Right ventricle myocardium inferior (tissue), 1 donor: ENCODE results near the gene NINL. TPM values are rescaled to one million over a fixed set of nuclear protein-coding genes. Genes with fewer than 3 reads are reported as not detected.
"Not testable (repeated sequence)": the region's sequence is repeated elsewhere in the genome, so short reads cannot be mapped to it uniquely, and the experiment has no call there.

ENCODE experiments used
- ATAC-seq: fragments of 200-7000 bp; cut with Tn5 transposase; one replicate; pipeline ENCODE4 v1.9.1; 2020; ENCODE audit warnings: mild to moderate bottlenecking, moderate library complexity
- DNase-seq: peaks from one replicate; pipeline ENCODE4 v3.0.0; 2021; ENCODE audit errors: missing footprints
- intact Hi-C: fragments of 100-400 bp; cut with DNase I; formaldehyde crosslinking; loops from one replicate; pipeline ENCODE4 v1.11.0; 2022
- total RNA-seq: library from RNA; stranded (reverse); fragmentation: NEBNext Ultra II Directional; extraction: Animal tissue kit (Norgen Biotek cat#: 25700); gene quantifications from one replicate; pipeline ENCODE4 v1.2.1, GENCODE V29; 2021
- donor health status: DM: no; HTN: yes; CAD: no; lungs with severe emphysema.

The NINL gene
- total RNA-seq, 1 donor from 2014 or later: 7.8 TPM

DNA sequence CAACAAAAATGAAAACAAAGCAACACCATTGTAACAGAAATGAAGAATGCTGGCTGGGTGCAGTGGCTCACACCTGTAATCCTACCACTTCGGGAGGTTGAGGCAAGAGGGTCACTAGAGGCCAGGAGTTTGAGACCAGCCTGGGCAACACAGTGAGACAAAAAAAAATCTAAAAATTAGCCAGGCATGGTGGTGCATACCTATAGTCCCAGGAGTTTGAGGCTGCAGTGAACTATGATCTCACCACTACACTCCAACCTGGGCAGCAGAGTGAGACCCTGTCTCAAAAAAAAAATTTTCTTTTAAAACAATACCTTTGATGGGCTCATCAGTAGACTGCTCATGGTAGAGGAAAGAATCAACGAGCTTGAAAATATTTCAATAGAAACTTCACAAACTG lies 18.5 kb downstream of the NINL start:
- ATAC-seq: no peak
- intact Hi-C loops: no loop called here
- DNase-seq: no peak

GRCh38 chr20:25565578-25566157 lies 19.7 kb downstream of the NINL start:
- DNase-seq: no peak
- ATAC-seq: no peak
- intact Hi-C loops: no loop called here

DNA sequence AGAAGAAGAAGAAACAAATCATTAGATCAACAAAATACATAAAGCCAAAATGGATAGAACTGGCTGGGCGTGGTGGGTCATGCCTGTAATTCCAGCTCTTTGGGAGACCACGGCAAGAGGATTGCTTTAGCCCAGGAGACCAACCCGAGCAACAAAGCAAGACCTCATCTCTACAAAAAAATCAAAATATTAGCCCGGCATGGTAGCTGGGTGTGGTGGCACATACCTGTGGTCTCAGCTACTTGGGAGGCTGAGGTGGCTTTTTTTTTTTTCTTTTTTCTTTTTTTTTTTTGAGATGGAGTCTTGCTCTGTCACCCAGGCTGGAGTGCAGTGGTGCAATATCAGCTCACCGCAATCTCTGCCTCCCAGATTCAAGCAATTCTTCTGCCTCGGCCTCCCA lies 21.5 kb downstream of the NINL start:
- DNase-seq (no peak), ATAC-seq (no peak)
- intact Hi-C loops: no loop called here

DNA sequence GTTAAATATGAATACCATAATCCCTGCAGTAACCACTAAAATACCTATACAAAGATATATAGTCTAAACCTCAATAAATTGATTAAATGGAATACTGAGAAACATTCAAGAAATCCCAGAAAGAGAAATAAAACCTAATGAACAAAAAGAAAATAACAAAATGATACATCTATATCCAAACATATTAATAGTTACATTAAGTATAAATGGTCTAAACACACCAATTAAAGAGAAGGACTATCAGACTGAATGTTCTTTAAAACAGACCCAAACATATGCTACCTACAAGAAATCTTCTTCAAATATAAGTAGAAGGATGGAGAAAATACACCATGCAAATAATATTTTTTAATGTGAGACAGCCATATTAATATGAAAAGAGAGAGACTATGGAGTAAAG lies 22.0 kb downstream of the NINL start:
- intact Hi-C loops: no loop called here
- ATAC-seq: no peak
- DNase-seq: no peak

DNA sequence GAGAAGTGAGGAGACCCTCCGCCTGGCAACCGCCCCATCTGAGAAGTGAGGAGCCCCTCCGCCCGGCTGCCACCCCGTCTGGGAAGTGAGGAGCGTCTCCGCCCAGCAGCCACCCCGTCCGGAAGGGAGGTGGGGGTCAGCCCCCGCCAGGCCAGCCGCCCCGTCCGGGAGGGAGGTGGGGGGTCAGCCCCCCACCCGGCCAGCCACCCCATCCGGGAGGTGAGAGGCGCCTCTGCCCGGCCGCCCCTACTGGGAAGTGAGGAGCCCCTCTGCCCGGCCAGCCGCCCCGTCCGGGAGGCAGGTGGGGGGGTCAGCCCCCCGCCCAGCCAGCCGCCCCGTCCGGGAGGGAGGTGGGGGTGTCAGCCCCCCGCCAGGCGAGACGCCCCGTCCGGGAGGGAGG lies 23.6 kb downstream of the NINL start:
- intact Hi-C loops, DNase-seq, ATAC-seq: not testable (repeated sequence)

DNA sequence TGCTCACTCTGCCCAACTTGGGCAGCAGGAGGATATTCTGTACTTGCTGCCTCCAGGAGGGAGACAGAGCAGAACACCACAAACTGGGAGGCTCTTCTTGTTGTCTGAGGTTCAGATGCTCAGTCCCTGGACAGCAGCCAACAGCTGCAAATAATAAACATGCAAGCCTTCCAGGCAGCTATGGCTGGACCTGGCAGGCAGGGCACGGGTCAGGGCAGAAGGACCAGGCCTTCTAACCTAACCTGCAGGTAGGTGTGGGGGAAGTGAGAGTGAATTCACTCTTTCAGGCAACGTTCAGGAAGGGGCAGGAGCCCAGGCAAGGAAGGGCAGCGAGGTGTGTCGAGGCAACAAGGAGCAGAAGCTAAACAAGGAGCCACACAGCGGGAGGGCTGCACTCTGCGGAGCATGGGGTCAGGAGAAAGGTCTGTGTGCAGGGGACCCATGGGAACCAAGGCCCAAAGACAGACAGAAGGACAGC lies 31.5 kb downstream of the NINL start:
- ATAC-seq: no peak
- DNase-seq: no peak
- intact Hi-C loops: no loop called here

DNA sequence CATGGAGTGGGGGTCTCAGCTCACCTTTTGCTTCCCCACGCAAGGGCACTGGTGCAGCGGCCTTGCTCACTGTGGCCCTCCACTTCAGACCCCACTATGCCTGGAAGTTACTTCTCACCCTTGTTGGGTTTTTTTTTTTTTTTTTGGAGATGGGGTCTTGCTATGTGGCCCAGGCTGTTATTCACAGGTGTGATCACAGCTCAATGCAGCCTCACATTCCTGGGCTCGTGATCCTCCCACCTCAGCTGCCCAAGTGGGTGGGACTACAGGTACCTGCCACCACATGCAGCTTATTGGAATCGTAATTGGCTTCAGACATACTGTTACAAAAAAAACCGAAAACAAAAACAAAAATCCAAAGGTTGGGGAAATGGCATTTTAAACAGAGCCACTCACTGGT lies 32.4 kb downstream of the NINL start:
- DNase-seq: no peak
- intact Hi-C loops: no loop called here
- ATAC-seq: no peak

GRCh38 chr20:25551413-25552215 lies 33.7 kb downstream of the NINL start:
- DNase-seq (no peak), ATAC-seq (no peak)
- intact Hi-C loops: no loop called here

DNA sequence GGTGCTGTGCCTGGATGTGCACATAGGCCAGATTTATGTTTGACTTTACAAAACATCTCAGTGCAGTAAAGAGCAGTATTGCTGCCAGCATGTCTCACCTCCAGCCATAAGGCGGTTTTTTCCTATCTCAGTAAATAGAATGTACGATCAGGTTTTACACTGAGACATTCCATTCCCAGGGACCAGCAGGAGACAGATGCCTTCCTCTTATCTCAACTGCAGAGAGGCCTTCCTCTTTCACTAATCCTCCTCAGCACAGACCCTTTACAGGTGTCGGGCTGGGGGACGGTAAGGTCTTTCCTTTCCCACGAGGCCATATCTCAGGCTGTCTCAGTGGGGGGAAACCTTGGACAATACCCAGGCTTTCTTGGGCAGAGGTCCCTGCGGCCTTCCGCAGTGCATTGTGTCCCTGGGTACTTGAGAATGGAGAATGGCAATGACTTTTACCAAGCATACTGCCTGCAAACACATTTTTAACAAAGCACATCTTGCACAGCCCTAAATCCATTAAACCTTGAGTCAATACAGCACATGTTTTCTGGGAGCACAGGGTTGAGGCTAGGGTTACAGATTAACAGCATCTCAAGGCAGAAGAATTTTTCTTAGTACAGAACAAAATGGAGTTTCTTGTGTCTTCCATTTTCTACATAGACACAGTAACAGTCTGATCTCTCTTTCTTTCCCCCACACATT lies 34.5 kb downstream of the NINL start:
- intact Hi-C loops, ATAC-seq, DNase-seq: not testable (repeated sequence)

GRCh38 chr20:25549843-25550477 lies 35.4 kb downstream of the NINL start:
- intact Hi-C loops: loop anchor here (10.0 kb wide), 1 partner anchor 65 kb away; no protein-coding TSS in a partner anchor
- no peak for DNase-seq

DNA sequence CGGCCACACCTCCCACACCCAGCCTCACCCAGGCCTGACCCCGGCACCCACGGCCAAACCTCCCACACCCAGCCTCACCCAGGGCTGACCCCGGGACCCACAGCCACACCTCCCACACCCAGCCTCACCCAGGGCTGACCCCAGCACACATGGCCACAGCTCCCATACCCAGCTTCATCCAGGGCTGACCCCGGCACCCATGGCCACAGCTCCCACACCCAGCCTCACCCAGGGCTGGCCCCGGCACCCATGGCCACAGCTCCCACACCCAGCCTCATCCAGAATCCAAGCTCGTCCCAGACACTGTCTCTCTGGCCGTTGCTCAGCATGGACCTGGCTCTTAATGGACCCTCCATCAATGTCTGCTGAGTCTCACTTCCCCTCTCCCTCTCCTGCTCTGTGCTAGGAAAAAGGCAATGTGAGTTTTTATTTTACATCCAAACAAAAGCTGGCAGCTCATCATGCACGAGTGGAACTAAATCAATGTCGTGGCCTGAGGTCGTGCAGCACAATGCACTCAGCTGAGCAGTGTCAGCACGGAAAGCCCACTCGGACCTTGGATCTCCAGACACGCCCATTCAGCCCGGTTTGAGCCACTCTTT lies 36.1 kb downstream of the NINL start:
- ATAC-seq: no peak
- DNase-seq: no peak
- intact Hi-C loops: loop anchor here (10.0 kb wide), 1 partner anchor 64 kb away; no protein-coding TSS in a partner anchor

More at GRCh38 chr20:25549843-25550477, 35.4 kb downstream of the NINL start:
- ATAC-seq: no peak

GRCh38 chr20:25548613-25549086 lies 36.7 kb downstream of the NINL start:
- DNase-seq: no peak
- ATAC-seq: no peak
- intact Hi-C loops: loop anchor here (10.0 kb wide), 1 partner anchor 64 kb away; no protein-coding TSS in a partner anchor

DNA sequence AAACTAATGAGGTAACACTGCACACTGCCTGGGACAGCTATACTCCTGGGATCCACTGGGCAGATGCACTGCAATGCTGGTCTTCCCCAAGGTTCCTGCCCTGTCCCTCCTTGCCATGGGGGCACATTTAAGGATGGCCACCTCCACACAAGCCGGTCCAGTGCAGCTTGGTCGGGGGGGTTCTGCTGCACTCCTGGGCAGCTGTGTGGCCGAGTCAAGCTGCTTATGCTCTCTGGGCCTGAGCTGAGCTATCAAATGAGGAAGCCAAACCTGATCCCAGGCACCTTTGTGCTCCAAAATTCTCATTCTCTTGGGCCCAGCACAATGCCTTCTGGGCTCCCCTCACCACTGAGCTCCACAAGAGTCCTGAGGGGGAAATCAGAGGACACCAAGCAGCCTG lies 37.3 kb downstream of the NINL start:
- DNase-seq: no peak
- intact Hi-C loops: loop anchor here (10.0 kb wide), 1 partner anchor 63 kb away; no protein-coding TSS in a partner anchor
- ATAC-seq: no peak

GRCh38 chr20:25547063-25547462 lies 38.3 kb downstream of the NINL start:
- ATAC-seq (no peak), DNase-seq (no peak)
- intact Hi-C loops: loop anchor here (10.0 kb wide), 1 partner anchor 62 kb away; no protein-coding TSS in a partner anchor

- ATAC-seq: no peak
- intact Hi-C loops: loop anchor here (10.0 kb wide), 1 partner anchor 61 kb away; no protein-coding TSS in a partner anchor
- no peak for DNase-seq
Observed at GRCh38 chr20:25546048-25546447, 39.3 kb downstream of the NINL start.

GRCh38 chr20:25545171-25545570 lies 40.2 kb downstream of the NINL start:
- no peak for ATAC-seq
- no peak for DNase-seq
- intact Hi-C loops: loop anchor here (10.0 kb wide), 1 partner anchor 60 kb away; no protein-coding TSS in a partner anchor

DNA sequence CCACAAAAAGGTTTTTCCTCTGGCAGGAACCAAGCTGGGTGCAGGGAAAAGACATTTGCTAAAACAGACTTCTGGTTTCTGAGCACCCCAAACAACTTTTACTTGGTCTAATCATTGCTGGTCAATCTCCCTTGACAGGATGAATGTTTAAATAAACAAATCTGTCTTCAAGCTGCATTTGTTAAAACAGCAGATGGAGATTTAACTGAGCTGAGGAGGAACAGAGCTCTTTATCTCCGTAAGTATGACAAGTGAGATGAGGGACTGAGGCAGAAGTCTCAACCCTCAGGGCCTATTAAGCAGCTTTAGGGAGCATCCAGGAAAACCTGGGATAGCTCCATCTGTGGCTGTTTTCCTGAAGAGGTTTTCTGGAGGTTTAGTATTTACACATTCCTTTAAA lies 40.6 kb downstream of the NINL start:
- ATAC-seq (no peak), DNase-seq (no peak)
- intact Hi-C loops: loop anchor here (5.0 to 10.0 kb wide), 2 partner anchors 60 to 78 kb away; partner anchors contain the start of gene NANP

DNA sequence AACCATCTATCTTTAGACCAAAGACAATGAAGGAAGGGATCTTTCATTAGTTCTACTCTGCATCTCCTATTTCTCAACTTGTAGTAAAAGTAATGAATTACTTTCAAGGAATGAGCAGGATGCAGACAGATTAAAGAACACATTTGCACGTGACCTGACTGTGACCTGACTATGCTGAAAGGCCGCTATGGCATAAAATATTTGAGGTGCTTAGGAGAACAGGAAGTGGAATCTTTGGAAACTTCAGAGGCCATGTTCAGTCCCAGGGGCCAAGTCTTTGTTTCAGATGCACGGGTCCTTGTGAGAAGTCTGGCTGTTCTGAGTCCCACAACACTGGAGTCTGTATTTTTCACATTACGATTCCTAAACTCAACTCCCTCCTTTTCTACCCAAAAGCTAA lies 41.0 kb downstream of the NINL start:
- DNase-seq (no peak), ATAC-seq (no peak)
- intact Hi-C loops: loop anchor here (5.0 to 10.0 kb wide), 2 partner anchors 60 to 78 kb away; partner anchors contain the start of gene NANP
